Measurements from ENCODE around the gene PUS1. TPM values are rescaled to one million over a fixed set of nuclear protein-coding genes. Genes with fewer than 3 reads are reported as not detected.

Gene PUS1
- total and polyA plus RNA-seq, 4 donors: 6.8 to 35.6 (median 29.8) TPM

- no peak overlapping the region for H3K27ac ChIP-seq (ENCODE audit: low read depth in 1 of 2, low read length in 1 of 2)
- H3K9me3 ChIP-seq (ENCODE audit: control insufficient read depth in 4 of 4, insufficient read depth in 3 of 4, low read length in 3 of 4): no peaks in the 10 kb centered on the region
- H3K9ac ChIP-seq (ENCODE audit: insufficient read depth in 1 of 2, low read length in 2 of 2): no peak overlapping the region
- no peak overlapping the region for H3K4me3 ChIP-seq
- DNase-seq (no peak), ATAC-seq (ENCODE audit: insufficient read depth, low FRiP score) (no peak)
- no peaks in the 10 kb centered on the region for H3K27me3 ChIP-seq (ENCODE audit: control insufficient read depth in 3 of 3, insufficient read depth in 3 of 3, low read length in 2 of 3)
- no peak for TF ChIP-seq CTCF (IDR thresholded peaks at IDR 0.05; ENCODE audit: control extremely low read depth, extremely low read depth)
- peaks cover 0 to 69% (median 19%) of the 10 kb centered on the region in 4 donors for H3K36me3 ChIP-seq (ENCODE audit: control insufficient read depth in 4 of 4, insufficient read depth in 4 of 4, low read length in 4 of 4)
- peaks cover 0 to 3% (median 0%) of the 10 kb centered on the region in 5 donors for H3K4me1 ChIP-seq (ENCODE audit: control insufficient read depth in 5 of 5, insufficient read depth in 5 of 5, low read length in 5 of 5)
- WGBS, 2 donors: 90 to 93% methylated on average over 20 to 23 of the region's 23 CpGs
Measured at GRCh38 chr12:131910302-131911027, 18.6 kb upstream of the PUS1 start.

GRCh38 chr12:131911028-131911650 is 17.9 kb upstream of the PUS1 start:
- Histone ChIP-seq H3K27ac (ENCODE audit: low read depth in 1 of 2, low read length in 1 of 2) (no peak overlapping the region), H3K27me3 (ENCODE audit: control insufficient read depth in 3 of 3, insufficient read depth in 3 of 3, low read length in 2 of 3) (no peaks in the 10 kb centered on the region), H3K9me3 (ENCODE audit: control insufficient read depth in 4 of 4, insufficient read depth in 3 of 4, low read length in 3 of 4) (no peaks in the 10 kb centered on the region), H3K9ac (ENCODE audit: insufficient read depth in 1 of 2, low read length in 2 of 2) (no peak overlapping the region), H3K4me3 (no peak overlapping the region), H3K36me3 (ENCODE audit: control insufficient read depth in 4 of 4, insufficient read depth in 4 of 4, low read length in 4 of 4) (peaks cover 4 to 76% (median 21%) of the 10 kb centered on the region in 4 donors), H3K4me1 (ENCODE audit: control insufficient read depth in 5 of 5, insufficient read depth in 5 of 5, low read length in 5 of 5) (peaks cover 0 to 3% (median 0%) of the 10 kb centered on the region in 5 donors)
- no peak for TF ChIP-seq CTCF (IDR thresholded peaks at IDR 0.05; ENCODE audit: control extremely low read depth, extremely low read depth)
- DNase-seq (no peak), ATAC-seq (ENCODE audit: insufficient read depth, low FRiP score) (no peak)
- WGBS, 2 donors: 95 to 97% methylated on average over 17 of the region's 17 CpGs

- DNase-seq (no peak), ATAC-seq (ENCODE audit: insufficient read depth, low FRiP score) (no peak)
- Histone ChIP-seq H3K4me3 (no peak overlapping the region), H3K27ac (ENCODE audit: low read depth in 1 of 2, low read length in 1 of 2) (peak overlapping the region in 1 of 2 donors; percentile 34), H3K36me3 (ENCODE audit: control insufficient read depth in 4 of 4, insufficient read depth in 4 of 4, low read length in 4 of 4) (peaks cover 6 to 79% (median 24%) of the 10 kb centered on the region in 4 donors), H3K9me3 (ENCODE audit: control insufficient read depth in 4 of 4, insufficient read depth in 3 of 4, low read length in 3 of 4) (no peaks in the 10 kb centered on the region), H3K9ac (ENCODE audit: insufficient read depth in 1 of 2, low read length in 2 of 2) (no peak overlapping the region), H3K4me1 (ENCODE audit: control insufficient read depth in 5 of 5, insufficient read depth in 5 of 5, low read length in 5 of 5) (peaks cover 0 to 3% (median 0%) of the 10 kb centered on the region in 5 donors), H3K27me3 (ENCODE audit: control insufficient read depth in 3 of 3, insufficient read depth in 3 of 3, low read length in 2 of 3) (no peaks in the 10 kb centered on the region)
- no peak for TF ChIP-seq CTCF (IDR thresholded peaks at IDR 0.05; ENCODE audit: control extremely low read depth, extremely low read depth)
- WGBS, 2 donors: 89% methylated on average over 22 of the region's 22 CpGs
Measured at GRCh38 chr12:131911851-131912477, 17.1 kb upstream of the PUS1 start.
